ENCODE data around the gene CUX1.

The CUX1 gene

DNA sequence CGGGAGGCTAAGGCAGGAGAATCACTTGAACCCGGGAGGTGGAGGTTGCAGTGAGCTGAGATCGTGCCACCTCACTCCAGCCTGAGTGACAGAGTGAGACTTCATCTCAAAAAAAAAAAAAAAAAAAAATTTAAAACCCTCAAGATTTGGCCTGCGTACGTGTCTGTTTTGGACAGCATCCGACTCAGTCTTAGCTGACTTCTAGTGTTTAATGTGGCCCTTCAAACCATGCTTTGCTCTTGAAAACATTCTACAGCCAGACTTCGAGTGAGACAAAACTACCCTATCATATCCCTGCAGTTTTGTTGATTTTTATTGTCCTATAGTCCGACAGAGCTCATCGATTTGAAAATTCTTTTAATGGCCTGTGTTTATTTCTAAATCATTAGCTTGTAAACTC is 242.1 kb downstream of the CUX1 start:
- no peak for DNase-seq

- DNase-seq = no peak
These were observed 244.0 kb downstream of the CUX1 start for GRCh38 chr7:102061354-102061945.

- no peak for DNase-seq
These were observed 244.6 kb downstream of the CUX1 start for GRCh38 chr7:102061981-102062390.

DNA sequence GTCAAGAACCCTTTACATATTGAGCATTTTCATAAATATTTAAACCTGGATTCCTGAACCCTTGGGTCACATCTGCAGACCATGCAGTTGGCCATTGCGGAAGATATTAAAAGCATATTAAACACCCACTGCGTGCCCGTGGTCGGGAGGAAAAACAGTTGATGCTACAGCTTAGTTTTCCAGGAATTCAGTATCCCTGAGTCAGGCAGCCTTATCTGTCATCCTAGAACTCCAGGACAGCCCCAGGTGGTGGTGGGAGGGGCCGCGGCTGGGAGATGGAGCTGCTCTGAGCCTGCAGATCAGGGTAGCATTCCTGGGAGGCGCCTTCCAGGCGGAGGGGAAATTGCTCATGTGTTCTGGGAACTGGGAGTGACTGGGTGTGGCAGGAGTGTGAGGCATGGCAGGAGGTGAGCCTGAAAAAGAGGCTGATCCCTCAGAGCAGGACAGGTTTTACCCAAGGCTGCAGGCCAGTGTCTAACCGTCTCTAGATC is 246.3 kb downstream of the CUX1 start:
- no peak for DNase-seq

DNA sequence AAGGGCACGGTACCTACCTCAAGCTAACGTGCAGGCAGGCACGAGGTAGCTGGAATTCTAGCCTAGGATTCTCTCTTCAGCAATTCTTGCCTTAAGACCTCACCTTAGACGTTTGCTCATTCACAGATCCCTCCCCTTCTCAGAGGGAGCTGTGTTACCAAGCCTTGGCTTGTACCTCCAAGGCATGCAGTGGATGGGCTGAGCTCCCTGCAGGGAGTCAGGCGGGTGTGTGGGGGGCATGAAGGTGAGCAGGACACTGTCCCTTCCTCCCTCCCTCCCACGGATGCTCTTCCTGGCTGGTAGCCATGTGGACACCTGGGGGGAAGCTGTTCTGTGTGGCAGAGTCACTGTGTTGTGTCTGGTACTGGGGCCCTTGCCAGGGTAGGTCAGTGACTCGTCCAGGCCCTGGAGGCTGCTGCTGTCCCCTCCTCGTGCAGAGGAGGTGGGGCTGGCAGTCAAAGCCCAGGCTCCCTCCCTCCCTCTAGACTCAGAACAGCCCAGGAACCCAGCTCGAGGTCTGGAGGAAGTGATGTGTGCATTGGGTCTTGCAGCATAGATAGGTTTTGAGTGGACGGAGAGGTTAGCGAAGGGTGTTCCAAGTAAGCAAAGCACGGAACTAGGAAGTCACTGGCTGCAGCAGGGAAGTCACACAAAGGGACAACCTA is 247.1 kb downstream of the CUX1 start:
- DNase-seq = no peak

DNA sequence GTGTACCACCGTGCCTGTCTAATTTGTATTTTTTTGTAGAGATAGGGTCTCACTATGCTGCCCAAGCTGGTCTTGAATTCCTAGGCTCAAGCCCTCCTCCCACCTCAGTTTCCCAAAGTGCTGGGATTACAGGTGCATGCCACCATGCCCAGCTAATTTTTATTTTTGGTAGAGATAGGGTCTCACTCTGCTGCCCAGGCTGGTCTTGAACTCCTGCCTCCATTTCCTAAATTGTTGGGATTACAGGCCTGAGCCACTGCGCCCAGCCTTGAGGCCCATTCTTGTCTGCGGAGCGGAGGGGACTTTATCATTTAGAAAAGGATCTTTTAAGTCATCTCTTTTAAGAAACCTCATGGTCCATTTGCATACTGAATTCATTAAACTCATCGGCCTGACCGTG is 247.8 kb downstream of the CUX1 start:
- DNase-seq = no peak

DNA sequence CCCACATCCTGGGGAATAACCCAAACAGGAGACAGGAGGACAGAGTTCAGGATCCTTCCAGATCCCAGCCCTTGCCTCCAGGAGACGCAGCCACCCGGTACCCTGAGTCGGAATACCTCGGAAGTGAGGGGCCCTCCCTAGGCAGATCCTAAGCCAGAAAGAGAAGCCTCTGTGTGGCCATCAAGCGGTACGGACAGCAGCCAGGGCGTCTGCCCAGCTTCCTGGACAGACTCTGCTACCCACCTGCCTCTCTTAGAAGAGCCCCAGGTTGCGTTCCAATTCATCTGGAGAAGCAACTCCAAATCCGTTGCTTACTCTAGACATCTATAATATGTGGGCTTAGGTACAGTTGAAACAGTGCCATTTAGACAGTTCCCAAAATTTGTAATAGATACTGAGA is 249.1 kb downstream of the CUX1 start:
- DNase-seq = no peak

- DNase-seq = no peak
These were observed 251.4 kb downstream of the CUX1 start for GRCh38 chr7:102068846-102069245.

DNA sequence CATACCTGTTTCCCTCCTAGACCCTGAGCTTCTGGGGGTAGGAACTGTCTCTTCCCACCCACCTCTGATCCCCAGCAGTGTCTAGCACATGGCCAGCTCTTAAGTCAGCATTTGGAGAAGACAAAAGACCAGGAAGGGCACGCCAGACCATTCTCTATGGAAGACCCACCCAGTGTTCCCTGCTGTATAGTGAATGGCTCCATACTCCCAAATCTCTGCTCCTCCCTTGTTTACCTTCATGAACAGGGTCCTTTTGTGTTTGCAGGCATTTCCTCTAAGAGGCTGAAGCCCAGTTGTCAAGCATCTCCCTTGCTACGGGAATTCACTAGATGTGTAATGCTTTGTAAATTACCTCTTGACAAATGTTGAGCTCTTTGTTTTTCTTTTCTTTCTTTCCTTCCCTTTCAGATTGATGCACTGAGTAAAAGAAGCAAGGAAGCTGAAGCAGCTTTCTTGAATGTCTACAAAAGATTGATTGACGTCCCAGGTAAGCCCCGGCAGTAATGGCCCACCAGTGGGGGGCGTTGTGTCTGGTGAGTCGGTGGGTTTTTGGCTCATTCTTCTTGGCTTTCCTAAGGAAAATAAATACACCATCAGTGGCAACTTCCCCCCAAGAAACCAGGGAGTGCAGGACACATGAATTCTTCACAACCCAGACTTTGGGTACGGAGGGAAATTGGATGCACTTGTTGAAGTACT is 252.7 kb downstream of the CUX1 start:
- DNase-seq = no peak

DNA sequence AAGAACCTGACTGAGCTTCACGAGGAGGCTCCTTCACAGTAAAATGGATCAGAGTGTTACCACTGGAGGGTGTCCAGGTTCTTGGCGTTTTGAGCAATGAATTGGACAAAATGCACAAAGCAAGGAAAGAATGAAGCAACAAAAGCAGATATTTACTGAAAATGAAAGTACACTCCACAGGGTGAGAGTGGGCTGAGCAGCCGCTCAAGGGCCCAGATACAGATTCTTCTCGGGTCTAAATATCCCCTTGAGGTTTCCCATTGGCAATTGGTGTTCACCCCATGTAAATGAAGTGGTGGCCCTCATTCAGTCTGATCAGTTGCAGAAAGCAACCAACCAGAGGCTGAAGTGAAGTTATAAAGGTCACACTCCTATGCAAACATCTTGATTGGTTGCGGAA is 254.6 kb downstream of the CUX1 start:
- DNase-seq = no peak

DNA sequence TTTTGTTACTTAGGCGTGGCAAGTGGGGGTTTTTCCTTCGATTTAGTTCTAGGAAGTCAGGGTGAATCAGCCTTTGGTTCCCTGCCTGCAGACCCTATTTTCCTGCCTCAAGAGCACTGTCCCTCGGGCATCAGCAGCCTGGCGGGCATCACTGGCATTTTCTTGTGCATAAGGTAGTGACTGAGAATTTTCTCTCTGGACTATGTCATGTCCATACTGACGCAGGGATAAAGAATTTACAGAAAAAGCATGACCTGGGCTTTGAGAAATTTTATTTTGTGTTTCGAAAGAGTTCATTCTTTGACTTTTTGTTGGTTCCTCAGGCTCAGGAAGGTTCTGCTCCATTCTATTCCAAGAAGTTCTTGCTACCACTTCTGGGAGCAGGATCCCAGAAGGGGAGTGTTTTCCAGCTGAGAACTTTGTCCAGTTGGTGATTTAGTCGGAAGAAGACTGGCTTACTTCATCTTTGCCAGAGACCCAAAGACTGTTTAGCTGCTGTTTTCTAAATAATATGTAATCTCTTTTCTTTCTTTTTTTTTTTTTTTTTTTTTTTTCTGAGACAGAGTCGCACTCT is 255.3 kb downstream of the CUX1 start:
- no peak for DNase-seq

DNA sequence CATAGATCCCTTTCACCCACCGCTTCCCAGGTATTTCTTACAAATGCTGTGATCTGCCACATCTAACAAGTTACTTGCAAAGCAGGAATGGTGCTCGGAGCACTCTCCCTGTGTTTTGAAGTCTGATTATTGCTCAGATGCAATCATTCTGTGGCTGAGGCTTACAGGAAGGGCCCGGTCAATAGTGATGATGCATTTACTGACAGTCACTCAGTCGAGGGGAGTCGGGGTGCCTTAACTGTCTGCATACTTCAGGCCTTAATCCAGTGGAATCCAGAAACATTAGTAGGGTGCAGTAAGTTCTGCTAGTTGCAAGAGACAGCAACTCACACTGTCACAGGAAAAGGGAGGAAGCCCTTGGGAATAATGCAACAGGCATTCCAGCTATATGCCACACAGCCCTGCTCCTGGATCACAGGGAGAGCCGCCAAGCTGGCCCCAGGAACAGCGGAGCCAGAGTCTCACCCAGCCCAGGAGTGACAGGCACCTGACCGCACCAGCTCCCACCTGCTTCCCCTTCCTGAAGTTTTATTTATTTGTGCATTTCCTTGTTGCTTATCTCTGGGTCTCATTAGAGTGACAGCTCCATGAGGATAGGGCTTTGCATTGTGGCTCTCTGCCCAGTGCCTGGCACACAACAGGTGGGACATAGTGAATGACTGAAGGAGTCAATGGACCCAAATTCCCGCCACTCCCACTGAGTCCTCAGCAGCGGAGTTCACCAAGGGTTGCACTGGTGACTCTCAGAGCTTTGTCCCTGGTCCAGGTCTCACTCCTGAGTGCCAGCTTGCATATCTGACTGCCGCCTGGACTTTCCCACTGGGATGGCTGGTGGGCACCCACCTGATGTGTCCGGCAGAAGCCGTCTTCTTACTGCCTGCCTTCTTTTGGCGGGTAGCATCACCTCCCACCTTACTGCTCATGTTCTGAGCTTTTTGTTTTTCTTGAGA is 256.8 kb downstream of the CUX1 start:
- DNase-seq = no peak

DNA sequence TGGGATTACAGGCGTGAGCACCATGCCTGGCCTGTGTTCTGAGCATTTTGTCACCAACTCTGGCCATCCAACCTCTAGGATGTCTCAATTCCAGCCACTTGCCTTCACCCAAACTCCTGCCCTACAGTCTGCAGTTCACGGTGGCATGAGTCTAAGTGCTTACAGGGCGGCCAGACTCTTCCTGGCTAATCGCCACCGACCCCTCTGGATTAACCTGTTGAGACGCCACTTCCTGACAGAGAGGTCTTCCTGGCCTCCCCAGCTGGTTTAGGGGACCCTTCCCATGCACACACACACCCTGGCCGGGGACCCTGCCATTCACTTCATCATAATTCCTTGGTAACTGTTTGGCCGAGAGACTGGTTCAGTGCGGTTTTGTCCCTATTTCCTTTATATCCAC is 257.7 kb downstream of the CUX1 start:
- DNase-seq = no peak

DNA sequence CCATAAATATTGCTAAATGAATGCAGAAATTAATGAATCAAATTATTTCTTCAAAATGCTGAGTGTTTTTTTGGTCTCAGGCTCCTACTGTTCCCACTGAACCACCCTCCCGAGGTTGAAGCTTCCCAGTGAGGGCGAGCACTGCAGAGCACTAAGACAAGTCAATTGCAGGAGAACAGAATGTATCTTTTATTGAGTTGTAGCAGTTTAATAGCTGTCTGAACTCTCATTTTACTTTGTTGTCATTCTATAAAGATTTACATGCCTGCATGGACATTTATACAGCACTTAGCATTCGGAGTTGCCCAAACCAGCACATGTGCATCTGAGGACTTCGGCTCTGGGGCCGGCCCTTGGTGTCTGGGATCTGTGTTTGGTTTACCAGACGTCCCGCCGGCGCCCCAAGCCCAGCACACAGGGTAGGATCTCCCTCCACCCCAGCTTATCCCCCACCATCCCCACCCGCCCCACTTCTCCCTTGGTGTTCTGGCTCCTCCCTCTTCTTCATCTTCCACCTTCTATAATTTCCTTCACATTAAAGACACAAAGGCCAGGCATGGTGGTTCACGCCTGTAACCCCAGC is 258.2 kb downstream of the CUX1 start:
- no peak for DNase-seq

- DNase-seq = no peak
These were observed 259.7 kb downstream of the CUX1 start for GRCh38 chr7:102077081-102077480.

GRCh38 chr7:102079140-102080018 is 262.0 kb downstream of the CUX1 start:
- DNase-seq = no peak

DNA sequence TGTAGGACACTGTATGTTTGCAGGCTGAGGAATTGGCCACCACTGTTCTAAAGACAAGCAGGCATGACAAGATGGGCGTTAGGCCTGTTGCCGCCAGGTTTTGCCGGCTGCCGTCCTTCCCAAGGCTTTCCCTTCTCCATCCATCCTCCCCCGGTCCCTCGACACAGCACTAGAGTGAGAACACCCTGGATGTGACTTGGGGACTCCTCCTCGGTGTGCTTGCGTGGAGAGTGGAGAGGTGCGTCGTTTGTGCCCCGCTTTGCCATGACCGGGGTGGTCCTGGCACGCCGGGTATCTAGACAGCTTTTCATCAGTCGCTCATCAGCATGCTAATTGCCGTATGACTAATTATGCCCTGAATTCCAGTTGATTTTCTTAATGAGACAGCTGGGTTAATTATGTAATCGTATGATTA is 262.6 kb downstream of the CUX1 start:
- no peak for DNase-seq

GRCh38 chr7:102080434-102081243 is 263.2 kb downstream of the CUX1 start:
- no peak for DNase-seq

- DNase-seq = no peak
These were observed 263.8 kb downstream of the CUX1 start for GRCh38 chr7:102081244-102081627.

GRCh38 chr7:102082693-102083368 is 265.4 kb downstream of the CUX1 start:
- DNase-seq = no peak
